GM06990 (cell line): ENCODE measurements around the gene PPP1R13L.

ENCODE experiments used
- DNase-seq: peaks from one replicate; pipeline ENCODE4 v3.0.0-alpha.2; 2011; ENCODE audit not compliant: insufficient read length; ENCODE audit errors: extremely low read depth
- H3K27me3 ChIP-seq: replicated peaks from 2 replicates; pipeline ENCODE4 v1.6.0; 2011; ENCODE audit warnings: low read length; ENCODE audit not compliant: control insufficient read depth, insufficient read depth
- H3K36me3 ChIP-seq: 2 replicates; pipeline ENCODE4 v1.5.1; 2011; ENCODE audit warnings: low read length; ENCODE audit not compliant: control insufficient read depth, insufficient read depth
- H3K4me3 ChIP-seq: replicated peaks from 2 replicates; pipeline ENCODE4 v1.5.1; 2011; ENCODE audit warnings: low read depth, mild to moderate bottlenecking, control low read depth, low read length
- TF ChIP-seq, protein P1 (sequence below): IDR thresholded peaks from 2 replicates; pipeline ENCODE4 v1.5.1; 2011; ENCODE audit warnings: low read length, control low read depth, mild to moderate bottlenecking, inconsistent platforms; ENCODE audit not compliant: insufficient read depth, poor library complexity, severe bottlenecking

The PPP1R13L gene

DNA sequence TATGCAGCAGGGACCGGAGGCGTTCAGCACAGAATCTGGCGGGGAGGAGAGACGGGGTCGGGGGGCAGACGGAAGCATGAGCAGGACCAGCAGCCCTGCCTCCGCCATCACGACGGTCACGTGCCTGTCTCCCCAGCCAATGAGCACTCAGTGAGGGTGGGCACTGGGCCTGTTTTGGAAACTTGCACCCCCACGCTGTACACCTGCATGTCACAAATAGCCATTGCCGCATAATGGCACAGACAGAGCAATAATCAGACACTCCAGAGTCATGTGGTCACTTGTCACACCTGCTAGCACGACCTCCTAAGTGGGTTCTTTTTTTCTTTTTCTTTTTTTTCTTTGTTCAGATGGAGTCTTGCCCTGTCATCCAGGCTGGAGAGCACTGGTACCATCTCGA lies 43.3 kb downstream of the PPP1R13L start:
- H3K36me3 ChIP-seq, result peaks cover 25% of the 10 kb centered on the region

DNA sequence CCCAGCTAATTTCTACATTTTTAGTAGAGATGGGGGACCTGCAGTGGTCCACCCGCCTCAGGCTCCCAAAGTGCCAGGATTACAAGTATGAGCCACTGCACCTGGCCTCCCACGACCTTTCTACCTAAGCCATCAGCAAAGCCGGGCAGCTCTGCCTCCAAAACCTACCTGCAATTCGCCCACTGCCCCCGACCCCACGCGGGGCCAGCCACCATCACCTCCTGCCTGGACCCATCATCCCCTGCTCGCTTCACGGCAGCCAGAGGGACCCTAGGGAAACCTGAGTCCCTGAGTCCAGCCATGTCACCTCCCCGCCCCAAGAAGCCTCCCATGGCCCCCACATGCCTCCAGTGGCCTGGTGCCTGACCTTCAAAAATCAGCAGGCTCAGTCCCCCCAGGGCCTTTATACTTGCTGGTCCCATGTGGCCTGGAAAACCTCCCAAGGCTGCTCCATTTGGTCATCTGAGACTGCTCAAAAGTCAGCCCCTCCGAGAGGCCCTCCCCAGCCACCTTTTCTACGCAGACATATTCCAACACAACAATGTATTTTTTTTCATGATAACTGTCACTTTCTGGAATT lies 46.6 kb downstream of the PPP1R13L start:
- peaks cover 37% of the 10 kb centered on the region for H3K36me3 ChIP-seq
- H3K4me3 ChIP-seq, result no peak overlapping the region
- H3K27me3 ChIP-seq, result no peaks in the 10 kb centered on the region
- TF ChIP-seq, protein P1, sequence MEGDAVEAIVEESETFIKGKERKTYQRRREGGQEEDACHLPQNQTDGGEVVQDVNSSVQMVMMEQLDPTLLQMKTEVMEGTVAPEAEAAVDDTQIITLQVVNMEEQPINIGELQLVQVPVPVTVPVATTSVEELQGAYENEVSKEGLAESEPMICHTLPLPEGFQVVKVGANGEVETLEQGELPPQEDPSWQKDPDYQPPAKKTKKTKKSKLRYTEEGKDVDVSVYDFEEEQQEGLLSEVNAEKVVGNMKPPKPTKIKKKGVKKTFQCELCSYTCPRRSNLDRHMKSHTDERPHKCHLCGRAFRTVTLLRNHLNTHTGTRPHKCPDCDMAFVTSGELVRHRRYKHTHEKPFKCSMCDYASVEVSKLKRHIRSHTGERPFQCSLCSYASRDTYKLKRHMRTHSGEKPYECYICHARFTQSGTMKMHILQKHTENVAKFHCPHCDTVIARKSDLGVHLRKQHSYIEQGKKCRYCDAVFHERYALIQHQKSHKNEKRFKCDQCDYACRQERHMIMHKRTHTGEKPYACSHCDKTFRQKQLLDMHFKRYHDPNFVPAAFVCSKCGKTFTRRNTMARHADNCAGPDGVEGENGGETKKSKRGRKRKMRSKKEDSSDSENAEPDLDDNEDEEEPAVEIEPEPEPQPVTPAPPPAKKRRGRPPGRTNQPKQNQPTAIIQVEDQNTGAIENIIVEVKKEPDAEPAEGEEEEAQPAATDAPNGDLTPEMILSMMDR, result no peak
- DNase-seq, result no peak

More for the DNA sequence above, 43.3 kb downstream of the PPP1R13L start:
- TF ChIP-seq, protein P1, result no peak
- no peak for DNase-seq
- no peaks in the 10 kb centered on the region for H3K27me3 ChIP-seq
- H3K4me3 ChIP-seq, result no peak overlapping the region

DNA sequence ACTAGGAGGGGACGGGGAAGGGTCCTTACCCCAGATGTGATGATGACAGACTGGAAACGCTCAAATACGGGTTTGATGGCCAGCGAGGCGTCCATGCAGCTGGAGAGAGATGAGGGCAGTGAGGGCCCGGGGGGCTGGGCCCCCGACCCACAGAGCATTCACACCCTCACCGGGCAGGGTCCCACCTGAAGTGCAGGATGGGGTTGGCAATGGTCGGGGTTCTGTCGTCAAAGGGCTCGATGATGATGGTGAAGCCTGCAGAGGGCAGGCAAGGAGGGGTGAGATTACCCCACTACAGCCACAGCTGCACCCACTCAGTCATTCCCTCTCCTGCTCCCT lies 47.5 kb downstream of the PPP1R13L start:
- H3K36me3 ChIP-seq, result peaks cover 35% of the 10 kb centered on the region
- no peak overlapping the region for H3K4me3 ChIP-seq
- no peaks in the 10 kb centered on the region for H3K27me3 ChIP-seq
- DNase-seq, result no peak
- TF ChIP-seq, protein P1, result no peak

DNA sequence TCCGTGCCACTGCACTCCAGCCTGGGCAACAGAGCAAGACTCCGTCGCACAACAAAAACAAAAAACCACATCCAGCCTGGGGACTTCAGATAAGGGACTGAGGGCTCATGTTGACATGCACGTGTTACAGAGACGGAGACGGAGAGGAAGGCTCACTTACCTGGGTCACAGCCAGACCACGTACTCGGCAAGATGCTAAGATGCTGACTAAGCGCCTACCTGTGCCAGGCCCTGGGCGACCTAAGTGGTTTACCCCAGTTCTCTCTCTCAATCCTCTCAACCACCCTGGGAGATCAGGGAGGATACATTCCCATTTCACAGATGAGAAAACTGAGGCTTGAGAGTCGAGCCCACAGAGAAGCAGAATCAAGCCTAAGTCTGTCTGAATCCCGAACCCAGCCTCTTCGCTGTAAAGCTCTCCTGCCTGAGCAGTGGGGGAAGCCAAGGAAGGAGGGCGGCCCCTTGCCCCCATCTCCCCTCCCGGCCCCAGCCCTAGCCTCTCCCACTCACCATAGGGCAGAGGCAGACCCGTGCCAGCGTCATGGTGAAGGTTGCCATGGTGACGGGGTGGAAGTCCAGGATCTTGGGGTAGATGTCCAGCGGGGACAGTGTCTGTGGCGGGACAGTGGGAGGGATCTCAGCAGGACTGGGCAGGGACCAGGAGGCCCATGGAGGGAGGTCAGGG lies 48.0 kb downstream of the PPP1R13L start:
- no peak for DNase-seq
- no peak overlapping the region for H3K4me3 ChIP-seq
- peaks cover 34% of the 10 kb centered on the region for H3K36me3 ChIP-seq
- no peaks in the 10 kb centered on the region for H3K27me3 ChIP-seq
- TF ChIP-seq, protein P1, result no peak

DNA sequence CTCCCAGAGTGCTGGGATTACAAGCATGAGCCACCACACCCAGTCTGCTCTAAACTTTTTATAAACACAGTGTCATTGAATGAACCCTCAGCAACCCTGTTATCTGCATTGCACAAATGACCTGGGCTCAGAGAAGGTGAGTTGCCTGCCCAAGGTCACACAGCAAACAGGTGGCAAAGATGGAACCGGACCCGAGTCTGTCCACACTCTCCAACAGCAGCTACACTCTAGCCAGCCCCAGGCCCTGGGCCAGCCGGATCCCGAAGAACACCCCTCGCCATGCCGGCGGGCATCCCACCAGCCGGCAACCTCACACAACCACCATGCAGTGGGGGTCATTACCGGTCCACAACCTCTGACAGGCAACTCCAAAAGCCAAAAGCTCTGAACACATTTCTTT lies 49.0 kb downstream of the PPP1R13L start:
- H3K36me3 ChIP-seq, result peaks cover 34% of the 10 kb centered on the region
- H3K4me3 ChIP-seq, result no peak overlapping the region
- no peaks in the 10 kb centered on the region for H3K27me3 ChIP-seq
- no peak for DNase-seq
- TF ChIP-seq, protein P1, result no peak
